ENCODE results near the gene TYMP.
"Not testable (repeated sequence)": the region's sequence is repeated elsewhere in the genome, so short reads cannot be mapped to it uniquely, and the experiment has no call there.

TYMP gene

GRCh38 chr22:50537765-50538164 lies 8.0 kb upstream of the TYMP start:
- DNase-seq: no peak

- no peak for DNase-seq
Observed at GRCh38 chr22:50536226-50536625, 6.4 kb upstream of the TYMP start.

- no peak for DNase-seq
Observed at GRCh38 chr22:50535113-50535512, 5.3 kb upstream of the TYMP start.

GRCh38 chr22:50533856-50534711 lies 4.3 kb upstream of the TYMP start:
- DNase-seq: not testable (repeated sequence)

GRCh38 chr22:50532824-50533796 lies 3.3 kb upstream of the TYMP start:
- no peak for DNase-seq

GRCh38 chr22:50531962-50532674 lies 2.3 kb upstream of the TYMP start:
- DNase-seq: no peak

- DNase-seq: no peak
Observed at GRCh38 chr22:50531546-50531961, 1.7 kb upstream of the TYMP start.

GRCh38 chr22:50530877-50531545 lies 1.2 kb upstream of the TYMP start:
- DNase-seq: no peak

- DNase-seq: no peak
Observed at GRCh38 chr22:50530580-50530876, 716 bp upstream of the TYMP start.

- DNase-seq: no peak
Observed at GRCh38 chr22:50529416-50529896, 356 bp downstream of the TYMP start.

- DNase-seq: no peak
Observed at GRCh38 chr22:50528682-50529415, 963 bp downstream of the TYMP start.

- DNase-seq: no peak
Observed at GRCh38 chr22:50527921-50528681, 1.7 kb downstream of the TYMP start.

- DNase-seq: no peak
Observed at GRCh38 chr22:50526834-50527801, 2.7 kb downstream of the TYMP start.

- DNase-seq: peak; percentile 26
Observed at GRCh38 chr22:50526108-50526833, 3.5 kb downstream of the TYMP start.

GRCh38 chr22:50525858-50526107 lies 4.0 kb downstream of the TYMP start:
- no peak for DNase-seq

- peak; percentile 95 for DNase-seq
Observed at GRCh38 chr22:50525104-50525857, 4.5 kb downstream of the TYMP start, which contains the start of gene SCO2. SCO2 (minus strand) TSS chr22:50525598; CDS start chr22:50524411, 1,187 bp downstream.

- DNase-seq: no peak
Observed at GRCh38 chr22:50524676-50525103, 5.1 kb downstream of the TYMP start.

Data from amniotic stem cell (primary cell).